ENCODE data around the gene SLC35D1. TPM values are rescaled to one million over a fixed set of nuclear protein-coding genes. Genes with fewer than 3 reads are reported as not detected.

Gene SLC35D1
- total and polyA plus RNA-seq, 10 of the 15 experiments (the other 5 are each of a cell fraction or from before 2014, with no cell fraction given) = 2.9 to 12.4 (median 8.6) TPM

DNA sequence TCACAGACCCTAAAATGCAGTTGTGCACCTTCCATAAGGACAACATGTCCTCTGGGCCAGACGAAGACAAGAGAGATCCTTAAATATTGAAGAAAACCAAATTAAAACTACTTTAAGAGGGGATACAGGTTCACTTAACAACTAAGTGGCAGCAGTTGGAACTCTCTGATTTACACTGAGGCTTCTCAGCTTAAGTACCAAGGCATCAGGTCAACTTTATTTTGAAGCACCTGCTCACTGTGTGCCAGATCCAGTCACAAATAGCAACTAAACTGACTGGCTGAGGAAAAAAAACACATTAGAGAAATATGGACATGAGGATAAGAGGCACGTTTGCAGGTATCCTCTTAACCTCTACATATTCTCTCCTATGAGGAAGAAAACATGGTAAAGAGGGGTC is 33.2 kb downstream of the SLC35D1 start:
- WGBS (ENCODE audit: insufficient coverage, insufficient replicate concordance, low lambda C conversion rate, missing lambda C conversion rate) = 33% methylated on average over 2 of the region's 2 CpGs
- ChIA-PET RAD21 (ENCODE audit: unreplicated experiment) (no interaction called here), CTCF (interaction anchor here (1.2 kb wide), 1 partner anchor 19 kb away, joined by 3 read pairs; no protein-coding TSS in a partner anchor), POLR2A (interaction anchor here (1.4 kb wide), 1 partner anchor 34 kb away, joined by 4 read pairs; no protein-coding TSS in a partner anchor), SMC1A (ENCODE audit: uncharacterized antibody, unreplicated experiment) (interaction anchor here (0.7 to 1.6 kb wide), 3 partner anchors 8 to 39 kb away, joined by 3 to 6 read pairs (median 4); no protein-coding TSS in a partner anchor)
- intact Hi-C loops (cut with micrococcal nuclease; ENCODE audit: unreplicated experiment) = no loop called here
- Histone ChIP-seq H4K20me1 (ENCODE audit: control insufficient read depth, insufficient read depth) (no peaks in the 10 kb centered on the region), H3K4me1 (ENCODE audit: control insufficient read depth, insufficient read depth, low read length) (no peaks in the 10 kb centered on the region), H3K4me2 (ENCODE audit: control insufficient read depth, insufficient read depth) (no peak overlapping the region), H3K27ac (ENCODE audit: control insufficient read depth, insufficient read depth) (no peak overlapping the region), H3K27me3 (replicated peaks in 1 of 2; ENCODE audit: control insufficient read depth in 2 of 2, insufficient read depth in 2 of 2, low read length in 1 of 2) (no peaks in the 10 kb centered on the region), H2AFZ (ENCODE audit: control insufficient read depth, low read depth, low read length) (no peak overlapping the region), H3K79me2 (ENCODE audit: control insufficient read depth, insufficient read depth, low read length) (no peaks in the 10 kb centered on the region), H3K9me3 (replicated peaks; ENCODE audit: control insufficient read depth, insufficient read depth, low read length) (no peaks in the 10 kb centered on the region), H3K9ac (ENCODE audit: control insufficient read depth, insufficient read depth, low read length) (no peak overlapping the region), H3K36me3 (ENCODE audit: control insufficient read depth in 2 of 2, insufficient read depth in 2 of 2, low read length in 1 of 2) (peaks cover 0 to 4% of the 10 kb centered on the region in 2 experiments; a peak in 2 of 4 replicates), H3K4me3 (no peak overlapping the region)
- ATAC-seq = no peak
- no TSS peak for BruUV-seq (replicated peaks)
- DNase-seq (ENCODE audit: low read depth, low spot score) = no peak
- no peak for FAIRE-seq
- in situ Hi-C loops (cut with MboI) = no loop called here
- TF ChIP-seq, protein P1, sequence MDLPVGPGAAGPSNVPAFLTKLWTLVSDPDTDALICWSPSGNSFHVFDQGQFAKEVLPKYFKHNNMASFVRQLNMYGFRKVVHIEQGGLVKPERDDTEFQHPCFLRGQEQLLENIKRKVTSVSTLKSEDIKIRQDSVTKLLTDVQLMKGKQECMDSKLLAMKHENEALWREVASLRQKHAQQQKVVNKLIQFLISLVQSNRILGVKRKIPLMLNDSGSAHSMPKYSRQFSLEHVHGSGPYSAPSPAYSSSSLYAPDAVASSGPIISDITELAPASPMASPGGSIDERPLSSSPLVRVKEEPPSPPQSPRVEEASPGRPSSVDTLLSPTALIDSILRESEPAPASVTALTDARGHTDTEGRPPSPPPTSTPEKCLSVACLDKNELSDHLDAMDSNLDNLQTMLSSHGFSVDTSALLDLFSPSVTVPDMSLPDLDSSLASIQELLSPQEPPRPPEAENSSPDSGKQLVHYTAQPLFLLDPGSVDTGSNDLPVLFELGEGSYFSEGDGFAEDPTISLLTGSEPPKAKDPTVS (IDR thresholded peaks at IDR 0.05; ENCODE audit: low read depth, low read length) = no peak
- TF ChIP-seq GATAD2B (conservative IDR thresholded peaks at IDR 0.05; ENCODE audit: low read depth) (no peak), EED (IDR thresholded peaks at IDR 0.05; ENCODE audit: low read depth) (no peak), ZNF622 (IDR thresholded peaks at IDR 0.05) (no peak), JUNB (IDR thresholded peaks at IDR 0.05) (no peak), MYC (IDR thresholded peaks at IDR 0.05; ENCODE audit: insufficient read depth, insufficient read length, insufficient replicate concordance, low read length, severe bottlenecking) (no peak), BACH1 (IDR thresholded peaks at IDR 0.05; ENCODE audit: borderline replicate concordance) (no peak), NR2C2 (IDR thresholded peaks at IDR 0.05; ENCODE audit: borderline replicate concordance, control insufficient read depth, insufficient read length, low read depth) (no peak), IKZF1 (conservative IDR thresholded peaks at IDR 0.05) (no peak), DPF2 (IDR thresholded peaks at IDR 0.05) (no peak), SMAD5 (IDR thresholded peaks at IDR 0.05; ENCODE audit: low read depth) (no peak), BHLHE40 (IDR thresholded peaks at IDR 0.05; ENCODE audit: borderline replicate concordance in 1 of 2, low read depth in 2 of 2, low read length in 1 of 2) (no peak)
- TF ChIP-seq, protein P2, sequence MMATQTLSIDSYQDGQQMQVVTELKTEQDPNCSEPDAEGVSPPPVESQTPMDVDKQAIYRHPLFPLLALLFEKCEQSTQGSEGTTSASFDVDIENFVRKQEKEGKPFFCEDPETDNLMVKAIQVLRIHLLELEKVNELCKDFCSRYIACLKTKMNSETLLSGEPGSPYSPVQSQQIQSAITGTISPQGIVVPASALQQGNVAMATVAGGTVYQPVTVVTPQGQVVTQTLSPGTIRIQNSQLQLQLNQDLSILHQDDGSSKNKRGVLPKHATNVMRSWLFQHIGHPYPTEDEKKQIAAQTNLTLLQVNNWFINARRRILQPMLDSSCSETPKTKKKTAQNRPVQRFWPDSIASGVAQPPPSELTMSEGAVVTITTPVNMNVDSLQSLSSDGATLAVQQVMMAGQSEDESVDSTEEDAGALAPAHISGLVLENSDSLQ (IDR thresholded peaks at IDR 0.05) = no peak
- TF ChIP-seq, protein P3, sequence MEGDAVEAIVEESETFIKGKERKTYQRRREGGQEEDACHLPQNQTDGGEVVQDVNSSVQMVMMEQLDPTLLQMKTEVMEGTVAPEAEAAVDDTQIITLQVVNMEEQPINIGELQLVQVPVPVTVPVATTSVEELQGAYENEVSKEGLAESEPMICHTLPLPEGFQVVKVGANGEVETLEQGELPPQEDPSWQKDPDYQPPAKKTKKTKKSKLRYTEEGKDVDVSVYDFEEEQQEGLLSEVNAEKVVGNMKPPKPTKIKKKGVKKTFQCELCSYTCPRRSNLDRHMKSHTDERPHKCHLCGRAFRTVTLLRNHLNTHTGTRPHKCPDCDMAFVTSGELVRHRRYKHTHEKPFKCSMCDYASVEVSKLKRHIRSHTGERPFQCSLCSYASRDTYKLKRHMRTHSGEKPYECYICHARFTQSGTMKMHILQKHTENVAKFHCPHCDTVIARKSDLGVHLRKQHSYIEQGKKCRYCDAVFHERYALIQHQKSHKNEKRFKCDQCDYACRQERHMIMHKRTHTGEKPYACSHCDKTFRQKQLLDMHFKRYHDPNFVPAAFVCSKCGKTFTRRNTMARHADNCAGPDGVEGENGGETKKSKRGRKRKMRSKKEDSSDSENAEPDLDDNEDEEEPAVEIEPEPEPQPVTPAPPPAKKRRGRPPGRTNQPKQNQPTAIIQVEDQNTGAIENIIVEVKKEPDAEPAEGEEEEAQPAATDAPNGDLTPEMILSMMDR (IDR thresholded peaks at IDR 0.05 in 2 of 3, conservative IDR thresholded peaks at IDR 0.05 in 1 of 3; ENCODE audit: control insufficient read depth in 2 of 3, extremely low read depth in 1 of 3, insufficient read depth in 1 of 3, low read depth in 3 of 3, low read length in 3 of 3) = no peak
- TF ChIP-seq, protein P4, sequence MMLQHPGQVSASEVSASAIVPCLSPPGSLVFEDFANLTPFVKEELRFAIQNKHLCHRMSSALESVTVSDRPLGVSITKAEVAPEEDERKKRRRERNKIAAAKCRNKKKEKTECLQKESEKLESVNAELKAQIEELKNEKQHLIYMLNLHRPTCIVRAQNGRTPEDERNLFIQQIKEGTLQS (IDR thresholded peaks at IDR 0.05; ENCODE audit: borderline replicate concordance, extremely low read depth, low read depth, low read length) = no peak
- TF ChIP-seq, protein P5, sequence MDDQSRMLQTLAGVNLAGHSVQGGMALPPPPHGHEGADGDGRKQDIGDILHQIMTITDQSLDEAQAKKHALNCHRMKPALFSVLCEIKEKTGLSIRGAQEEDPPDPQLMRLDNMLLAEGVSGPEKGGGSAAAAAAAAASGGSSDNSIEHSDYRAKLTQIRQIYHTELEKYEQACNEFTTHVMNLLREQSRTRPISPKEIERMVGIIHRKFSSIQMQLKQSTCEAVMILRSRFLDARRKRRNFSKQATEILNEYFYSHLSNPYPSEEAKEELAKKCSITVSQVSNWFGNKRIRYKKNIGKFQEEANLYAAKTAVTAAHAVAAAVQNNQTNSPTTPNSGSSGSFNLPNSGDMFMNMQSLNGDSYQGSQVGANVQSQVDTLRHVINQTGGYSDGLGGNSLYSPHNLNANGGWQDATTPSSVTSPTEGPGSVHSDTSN (IDR thresholded peaks at IDR 0.05; ENCODE audit: insufficient replicate concordance, low read depth, low read length) = no peak
